Karpas-422 (cell line): ENCODE results near the gene ENAH. TPM values are rescaled to one million over a fixed set of nuclear protein-coding genes. Genes with fewer than 3 reads are reported as not detected.

Source experiments
- DNase-seq: peaks from one replicate; pipeline ENCODE4 v3.0.0-alpha.2; 2015
- H2AFZ ChIP-seq: fragments of 200-600 bp; sonication (generic); 2 replicates; pipeline ENCODE4 v1.6.1; 2014; ENCODE audit warnings: antibody characterized with exemption, low read length, mixed read lengths
- H3K27ac ChIP-seq: fragments of 200-600 bp; sonication (generic); 2 replicates; pipeline ENCODE4 v1.5.1; 2014; ENCODE audit warnings: mild to moderate bottlenecking, low read length, moderate library complexity
- H3K27me3 ChIP-seq: fragments of 200-600 bp; sonication (generic); 2 replicates; pipeline ENCODE4 v1.6.1; 2014; ENCODE audit warnings: low read length, mixed read lengths
- H3K36me3 ChIP-seq: fragments of 200-600 bp; sonication (generic); 2 replicates; pipeline ENCODE4 v1.6.1; 2014; ENCODE audit warnings: low read length, mixed read lengths; ENCODE audit not compliant: insufficient read depth
- H3K4me1 ChIP-seq: fragments of 200-600 bp; sonication (generic); 2 replicates; pipeline ENCODE4 v1.6.1; 2014; ENCODE audit warnings: mild to moderate bottlenecking, low read length, mixed read lengths
- H3K4me2 ChIP-seq: fragments of 200-600 bp; sonication (generic); 2 replicates; pipeline ENCODE4 v1.6.1; 2014; ENCODE audit warnings: low read length, low read depth, mild to moderate bottlenecking; ENCODE audit not compliant: poor library complexity, severe bottlenecking
- H3K4me3 ChIP-seq: fragments of 200-600 bp; sonication (generic); 2 replicates; pipeline ENCODE4 v1.5.1; 2014; ENCODE audit warnings: mild to moderate bottlenecking, antibody characterized with exemption, low read length, mixed read lengths
- H3K79me2 ChIP-seq: fragments of 200-600 bp; sonication (generic); 2 replicates; pipeline ENCODE4 v1.6.1; 2014; ENCODE audit warnings: mild to moderate bottlenecking, low read length, mixed read lengths
- H3K9ac ChIP-seq: fragments of 200-600 bp; sonication (generic); 2 replicates; pipeline ENCODE4 v1.6.0; 2014; ENCODE audit warnings: low read length
- H3K9me2 ChIP-seq: fragments of 200-600 bp; sonication (generic), shearing (Covaris generic); replicated peaks from 2 replicates; pipeline ENCODE4 v1.6.0; 2014; ENCODE audit warnings: mild to moderate bottlenecking, low read length, moderate library complexity; ENCODE audit not compliant: insufficient read depth
- H3K9me3 ChIP-seq: fragments of 300-700, 200-600 bp; sonication (generic); 2 replicates; pipeline ENCODE4 v1.6.1; 2014; ENCODE audit warnings: low read length, mixed read lengths
- H4K20me1 ChIP-seq: fragments of 200-600 bp; sonication (generic); 2 replicates; pipeline ENCODE4 v1.6.1; 2014; ENCODE audit warnings: mild to moderate bottlenecking, antibody characterized with exemption, low read length, low read depth; ENCODE audit not compliant: insufficient read depth
- total RNA-seq: library from RNA; depleted of rRNA; stranded (reverse); fragments of >200 nt; shearing (Covaris generic); gene quantifications from 2 replicates; pipeline ENCODE4 v1.2.3, GENCODE V29; 2014; ENCODE audit warnings: low replicate concordance

The ENAH gene
- total RNA-seq, 1 experiment from 2014 or later, result not detected

DNA sequence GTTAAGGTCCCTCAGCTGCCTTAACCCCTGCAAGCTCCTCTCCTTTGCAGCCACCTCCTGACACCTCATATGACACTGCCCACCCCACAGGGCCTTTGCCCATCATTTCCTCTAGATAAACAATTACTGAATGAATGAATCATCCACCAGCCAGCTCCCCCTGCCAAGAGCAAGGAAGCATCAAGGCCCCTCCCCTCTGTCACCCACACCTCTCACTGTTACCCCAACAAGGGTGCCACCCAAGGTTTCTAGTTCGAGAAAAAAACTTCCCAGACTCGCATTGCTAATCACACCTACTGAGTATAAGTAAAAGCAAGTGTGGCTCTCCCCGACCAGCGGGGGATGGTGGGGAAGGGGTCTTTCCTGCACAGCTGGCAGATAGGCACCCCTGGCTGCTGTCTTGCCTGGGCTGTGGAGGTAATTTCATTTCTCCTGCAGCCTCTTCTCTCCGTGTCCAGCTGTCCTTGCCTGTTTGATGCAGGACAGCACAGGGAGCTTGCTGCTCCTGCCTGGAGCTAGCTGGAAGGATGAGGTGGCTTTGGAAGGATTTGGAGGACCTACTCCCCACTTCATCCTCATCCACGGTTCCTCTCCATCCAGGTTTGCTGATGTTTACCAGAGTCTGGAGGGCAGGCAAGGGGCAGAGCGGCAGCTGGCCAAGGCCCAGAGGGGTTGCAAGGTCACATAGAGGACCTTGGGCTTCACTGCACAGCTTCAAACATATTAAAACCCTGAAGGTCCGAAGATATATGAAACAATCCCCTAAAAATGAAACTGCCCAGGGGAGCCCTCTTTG, 192.0 kb downstream of the ENAH start:
- no peak overlapping the region for H3K4me2 ChIP-seq
- H3K27ac ChIP-seq, result no peak overlapping the region
- H2AFZ ChIP-seq, result no peak overlapping the region
- H3K9me3 ChIP-seq, result no peaks in the 10 kb centered on the region
- no peaks in the 10 kb centered on the region for H3K79me2 ChIP-seq
- no peaks in the 10 kb centered on the region for H3K4me1 ChIP-seq
- no peak for DNase-seq
- no peak overlapping the region for H3K9ac ChIP-seq
- no peaks in the 10 kb centered on the region for H3K27me3 ChIP-seq
- H3K36me3 ChIP-seq, result no peaks in the 10 kb centered on the region
- H4K20me1 ChIP-seq, result no peaks in the 10 kb centered on the region
- H3K9me2 ChIP-seq, result no peaks in the 10 kb centered on the region
- no peak overlapping the region for H3K4me3 ChIP-seq

DNA sequence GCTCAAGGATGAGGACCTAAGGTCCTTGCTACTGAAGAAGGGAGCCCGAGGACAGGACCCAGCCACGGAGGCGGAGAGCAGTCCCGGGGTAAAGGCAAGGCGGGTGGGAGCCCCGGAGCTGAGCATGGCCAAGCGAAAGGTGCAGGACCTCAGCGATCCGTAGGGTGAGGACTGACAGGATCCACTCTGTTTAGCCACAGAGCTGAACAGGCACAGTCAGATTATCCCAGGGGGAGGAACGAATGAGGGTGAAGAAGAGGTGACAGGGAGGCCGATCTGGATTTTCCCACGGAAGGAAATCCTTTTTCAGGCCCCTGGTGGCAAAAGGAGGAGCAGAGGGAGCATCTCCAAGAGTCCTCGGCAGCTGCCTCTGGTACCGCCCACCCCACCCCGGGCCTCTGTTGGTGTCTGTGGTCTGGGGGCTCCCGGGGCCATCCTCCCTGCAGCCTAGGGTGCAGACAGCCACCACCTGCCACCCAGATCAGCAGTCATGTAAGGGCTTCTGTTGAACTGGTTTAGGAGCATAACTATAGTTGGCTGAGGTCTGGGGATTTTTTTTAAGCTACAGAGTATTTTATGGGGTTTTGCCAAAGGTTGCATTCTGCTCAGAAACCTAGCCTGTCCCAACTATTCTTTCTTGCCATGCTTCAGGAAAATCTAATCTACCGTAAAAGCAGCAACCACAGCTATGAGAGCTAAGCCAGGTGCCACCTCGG, 192.7 kb downstream of the ENAH start:
- Histone ChIP-seq H3K9ac (no peak overlapping the region), H3K4me1 (no peaks in the 10 kb centered on the region)

DNA sequence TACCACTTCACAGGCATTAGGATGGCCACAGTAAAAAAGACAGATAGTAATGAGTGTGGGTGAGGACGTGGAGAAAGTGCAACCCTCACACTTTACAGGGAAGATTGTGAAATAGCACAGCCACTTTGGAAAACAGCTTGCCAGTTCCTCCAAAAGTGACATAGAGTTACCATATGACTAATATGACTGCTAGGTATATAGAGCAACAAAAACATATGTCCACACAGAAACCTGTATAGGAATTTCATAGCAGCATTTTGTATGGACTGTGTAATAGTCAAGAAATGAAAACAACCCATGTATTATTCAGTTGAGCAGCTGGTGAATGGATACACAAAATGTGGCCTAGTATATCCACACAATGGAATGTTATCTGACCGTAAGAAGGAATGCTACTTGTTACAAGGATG, 194.7 kb downstream of the ENAH start:
- Histone ChIP-seq H3K79me2 (no peaks in the 10 kb centered on the region), H4K20me1 (no peaks in the 10 kb centered on the region), H2AFZ (no peak overlapping the region), H3K9me3 (no peaks in the 10 kb centered on the region), H3K27me3 (no peaks in the 10 kb centered on the region), H3K4me2 (no peak overlapping the region), H3K9ac (no peak overlapping the region), H3K9me2 (no peaks in the 10 kb centered on the region), H3K36me3 (no peaks in the 10 kb centered on the region), H3K27ac (no peak overlapping the region), H3K4me1 (no peaks in the 10 kb centered on the region), H3K4me3 (no peak overlapping the region)
- DNase-seq, result no peak

More for the DNA sequence above, 192.7 kb downstream of the ENAH start:
- no peak overlapping the region for H2AFZ ChIP-seq
- H3K27me3 ChIP-seq, result no peaks in the 10 kb centered on the region
- no peaks in the 10 kb centered on the region for H3K79me2 ChIP-seq
- no peak overlapping the region for H3K27ac ChIP-seq
- no peak for DNase-seq
- H3K4me3 ChIP-seq, result no peak overlapping the region
- no peaks in the 10 kb centered on the region for H3K36me3 ChIP-seq
- no peaks in the 10 kb centered on the region for H3K9me2 ChIP-seq
- H3K4me2 ChIP-seq, result no peak overlapping the region
- no peaks in the 10 kb centered on the region for H3K9me3 ChIP-seq
- H4K20me1 ChIP-seq, result no peaks in the 10 kb centered on the region

DNA sequence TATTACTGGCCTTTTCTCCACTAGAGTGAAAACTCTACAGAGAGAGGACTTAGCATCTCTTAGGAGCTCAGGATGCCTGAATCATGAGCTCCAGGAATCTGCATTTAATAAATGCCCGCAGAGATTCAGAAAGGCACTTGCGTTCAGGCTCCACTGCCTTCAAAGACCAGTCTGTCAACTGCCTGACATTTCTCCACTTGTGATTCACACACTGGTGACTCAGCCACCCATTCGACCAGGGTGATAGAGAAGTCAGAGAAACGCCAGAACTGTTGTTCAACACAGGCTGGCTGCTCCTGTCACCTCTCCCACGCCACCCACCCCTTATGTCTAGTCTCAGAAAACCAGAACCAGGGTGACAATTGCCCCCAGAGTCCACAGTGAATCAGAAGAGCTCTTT, 198.2 kb downstream of the ENAH start:
- H3K4me1 ChIP-seq, result no peaks in the 10 kb centered on the region
- no peak for DNase-seq
- H3K4me2 ChIP-seq, result no peak overlapping the region
- H3K27me3 ChIP-seq, result no peaks in the 10 kb centered on the region
- H3K4me3 ChIP-seq, result no peak overlapping the region
- H3K9me2 ChIP-seq, result no peaks in the 10 kb centered on the region
- H2AFZ ChIP-seq, result no peak overlapping the region
- H3K27ac ChIP-seq, result no peak overlapping the region
- H3K9me3 ChIP-seq, result no peaks in the 10 kb centered on the region
- no peaks in the 10 kb centered on the region for H4K20me1 ChIP-seq
- H3K9ac ChIP-seq, result no peak overlapping the region
- H3K79me2 ChIP-seq, result no peaks in the 10 kb centered on the region
- no peaks in the 10 kb centered on the region for H3K36me3 ChIP-seq

DNA sequence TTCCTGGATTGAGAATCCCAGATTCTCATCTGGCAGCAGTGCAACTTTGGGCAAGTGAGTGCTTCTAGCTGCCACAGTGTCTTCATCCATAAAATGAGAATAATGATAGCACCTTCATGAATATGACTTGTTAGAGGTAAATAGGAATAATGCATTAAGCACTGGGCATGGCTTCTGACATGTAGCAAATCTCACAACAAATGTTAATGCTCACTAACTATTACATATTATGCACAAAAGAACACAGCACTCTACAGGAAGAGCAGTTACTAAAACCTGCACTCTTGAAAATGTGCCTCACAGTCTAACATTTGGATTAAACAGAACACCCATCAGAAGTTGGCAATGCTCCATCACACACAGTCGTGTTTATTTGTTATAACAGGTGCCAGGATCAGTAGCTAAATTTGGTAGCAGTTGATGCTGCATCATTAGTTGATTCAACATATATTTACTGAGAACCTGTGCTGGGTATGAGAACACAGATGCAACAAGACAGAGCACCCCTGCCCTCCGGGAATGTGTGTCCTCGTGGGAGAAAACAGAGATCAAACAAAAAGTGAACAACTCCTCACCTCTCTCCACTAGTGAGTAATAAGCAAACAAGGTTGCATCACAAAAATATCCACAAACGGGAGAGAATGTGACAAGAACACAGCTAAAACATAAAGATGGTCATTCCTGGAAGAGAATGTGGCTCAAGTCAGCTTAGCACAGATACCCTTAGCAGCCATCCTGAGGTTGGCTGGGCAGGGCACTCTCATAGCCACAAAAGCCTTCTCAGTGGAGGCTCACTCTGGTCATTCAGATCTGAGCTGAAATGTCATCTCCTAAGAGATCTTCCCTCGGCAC, 198.9 kb downstream of the ENAH start:
- no peak overlapping the region for H3K4me2 ChIP-seq
- no peaks in the 10 kb centered on the region for H4K20me1 ChIP-seq
- no peaks in the 10 kb centered on the region for H3K9me3 ChIP-seq
- H3K36me3 ChIP-seq, result no peaks in the 10 kb centered on the region
- DNase-seq, result no peak
- H3K4me1 ChIP-seq, result no peaks in the 10 kb centered on the region
- H3K79me2 ChIP-seq, result no peaks in the 10 kb centered on the region
- no peaks in the 10 kb centered on the region for H3K9me2 ChIP-seq
- H3K27me3 ChIP-seq, result no peaks in the 10 kb centered on the region
- no peak overlapping the region for H2AFZ ChIP-seq
- H3K4me3 ChIP-seq, result no peak overlapping the region
- H3K27ac ChIP-seq, result no peak overlapping the region
- no peak overlapping the region for H3K9ac ChIP-seq

DNA sequence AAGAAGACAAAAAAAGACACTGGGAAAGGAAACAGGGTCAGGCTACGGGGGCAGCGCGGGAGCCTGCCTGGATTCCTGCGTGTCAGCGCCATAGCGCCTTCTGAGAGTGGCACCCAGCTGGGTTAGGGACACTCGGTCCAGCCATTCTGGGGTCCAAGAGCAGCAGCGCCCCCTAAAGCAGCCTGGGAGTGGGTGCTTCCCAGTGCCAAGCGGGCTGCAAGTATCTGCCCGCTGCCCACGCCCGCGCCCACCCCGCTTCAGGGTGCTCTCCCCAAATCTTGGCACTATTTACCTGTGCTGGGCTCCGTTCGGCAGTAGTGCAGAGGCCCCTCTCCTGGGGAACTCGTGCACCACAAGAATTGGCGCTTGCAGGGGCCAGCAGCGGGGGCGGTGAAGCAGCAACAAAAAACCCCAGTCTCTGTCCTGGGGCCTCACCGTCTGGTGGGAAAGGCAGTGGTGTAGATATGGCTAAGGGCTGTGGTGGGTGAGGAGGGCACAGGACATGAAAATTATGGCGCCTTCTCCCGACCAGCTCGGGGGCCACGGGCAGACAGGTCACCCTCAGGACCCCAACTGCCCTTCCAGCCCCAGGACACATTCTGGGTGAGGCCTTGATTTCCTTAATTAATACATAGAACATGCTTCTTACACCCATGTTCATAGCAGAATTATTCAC, 200.9 kb downstream of the ENAH start:
- no peak overlapping the region for H3K4me2 ChIP-seq
- H3K4me3 ChIP-seq, result no peak overlapping the region
- H3K79me2 ChIP-seq, result no peaks in the 10 kb centered on the region
- H3K36me3 ChIP-seq, result no peaks in the 10 kb centered on the region
- H3K4me1 ChIP-seq, result no peaks in the 10 kb centered on the region
- no peak for DNase-seq
- H3K9ac ChIP-seq, result no peak overlapping the region
- no peak overlapping the region for H3K27ac ChIP-seq
- no peaks in the 10 kb centered on the region for H3K9me2 ChIP-seq
- H3K9me3 ChIP-seq, result no peaks in the 10 kb centered on the region
- H3K27me3 ChIP-seq, result no peaks in the 10 kb centered on the region
- H4K20me1 ChIP-seq, result no peaks in the 10 kb centered on the region
- H2AFZ ChIP-seq, result no peak overlapping the region

DNA sequence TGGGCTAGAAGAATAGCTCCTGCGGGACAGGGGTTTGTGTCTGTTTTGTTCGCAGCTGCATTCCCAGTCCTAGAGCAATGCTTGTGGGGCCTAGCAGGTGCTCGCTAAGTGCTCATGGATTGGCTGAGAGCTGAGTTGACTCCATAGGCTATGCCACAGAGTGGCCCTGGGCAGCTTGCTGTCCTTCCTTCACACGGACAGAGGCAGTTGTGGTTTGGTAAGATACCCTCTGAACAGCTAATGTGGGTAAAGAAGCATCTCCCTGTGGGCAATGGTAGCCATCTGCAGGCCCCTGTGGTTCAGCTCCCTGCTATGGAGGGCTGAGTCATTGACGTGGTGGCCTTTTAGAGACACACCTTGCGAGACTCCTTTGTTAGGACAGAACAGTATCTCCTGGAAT, 201.6 kb downstream of the ENAH start:
- Histone ChIP-seq H3K27ac (no peak overlapping the region), H2AFZ (no peak overlapping the region), H3K9me2 (no peaks in the 10 kb centered on the region), H3K36me3 (no peaks in the 10 kb centered on the region), H3K9me3 (no peaks in the 10 kb centered on the region), H3K79me2 (no peaks in the 10 kb centered on the region), H3K27me3 (no peaks in the 10 kb centered on the region), H3K4me2 (no peak overlapping the region), H3K4me1 (no peaks in the 10 kb centered on the region), H3K9ac (no peak overlapping the region), H4K20me1 (no peaks in the 10 kb centered on the region), H3K4me3 (no peak overlapping the region)
- DNase-seq, result no peak
